Measurements from ENCODE around the gene VIPR2. TPM values are rescaled to one million over a fixed set of nuclear protein-coding genes. Genes with fewer than 3 reads are reported as not detected.

VIPR2 gene
- total RNA-seq, 4 donors from 2014 or later, result 0.32 to 0.34 (median 0.32) TPM; not detected in 1

GRCh38 chr7:159115601-159116501 lies 28.8 kb downstream of the VIPR2 start:
- DNase-seq (ENCODE audit: low spot score in 2 of 2), result no peak
- TF ChIP-seq CTCF (IDR thresholded peaks at IDR 0.05) (no peak), POLR2A (IDR thresholded peaks at IDR 0.05) (no peak)
- intact Hi-C loops (cut with DNase I; ENCODE audit: low total_unique reads), result no loop called here
- 51 to 62% methylated on average over 16 to 19 of the region's 19 CpGs for WGBS, 2 donors
- H3K4me3 ChIP-seq (ENCODE audit: low read depth, poor library complexity, severe bottlenecking), result no peak overlapping the region

- TF ChIP-seq POLR2A (IDR thresholded peaks at IDR 0.05) (no peak), CTCF (IDR thresholded peaks at IDR 0.05) (no peak)
- DNase-seq (ENCODE audit: low spot score in 2 of 2), result no peak
- 26 to 35% methylated on average over 7 of the region's 7 CpGs for WGBS, 2 donors
- intact Hi-C loops (cut with DNase I; ENCODE audit: low total_unique reads), result no loop called here
- no peak overlapping the region for H3K4me3 ChIP-seq (ENCODE audit: low read depth, poor library complexity, severe bottlenecking)
These were observed 29.7 kb downstream of the VIPR2 start for GRCh38 chr7:159114981-159115380.

DNA sequence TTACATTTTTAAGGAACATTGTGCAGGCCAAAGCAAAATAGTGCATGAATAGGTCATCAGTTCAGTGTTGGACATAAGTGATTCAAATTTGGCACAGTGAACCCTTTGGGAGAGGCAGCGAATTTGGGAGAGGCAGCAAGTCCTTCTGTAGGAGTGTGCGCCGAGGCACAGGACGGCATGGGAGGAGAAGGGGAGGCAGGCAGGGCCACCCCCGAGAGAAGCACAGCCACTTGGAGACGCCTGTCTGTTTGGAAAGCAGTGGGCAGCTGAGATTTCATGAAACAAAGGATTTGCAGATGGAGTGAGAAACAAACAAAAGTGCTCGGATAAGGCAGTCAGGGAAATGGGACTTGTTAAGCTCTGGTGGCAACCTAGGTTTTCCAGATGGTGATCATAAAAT lies 30.6 kb downstream of the VIPR2 start:
- intact Hi-C loops (cut with DNase I; ENCODE audit: low total_unique reads), result no loop called here
- no peak for DNase-seq (ENCODE audit: low spot score in 2 of 2)
- TF ChIP-seq POLR2A (IDR thresholded peaks at IDR 0.05) (no peak), CTCF (IDR thresholded peaks at IDR 0.05) (no peak)
- no peak overlapping the region for H3K4me3 ChIP-seq (ENCODE audit: low read depth, poor library complexity, severe bottlenecking)
- 73 to 82% methylated on average over 7 of the region's 7 CpGs for WGBS, 2 donors

DNA sequence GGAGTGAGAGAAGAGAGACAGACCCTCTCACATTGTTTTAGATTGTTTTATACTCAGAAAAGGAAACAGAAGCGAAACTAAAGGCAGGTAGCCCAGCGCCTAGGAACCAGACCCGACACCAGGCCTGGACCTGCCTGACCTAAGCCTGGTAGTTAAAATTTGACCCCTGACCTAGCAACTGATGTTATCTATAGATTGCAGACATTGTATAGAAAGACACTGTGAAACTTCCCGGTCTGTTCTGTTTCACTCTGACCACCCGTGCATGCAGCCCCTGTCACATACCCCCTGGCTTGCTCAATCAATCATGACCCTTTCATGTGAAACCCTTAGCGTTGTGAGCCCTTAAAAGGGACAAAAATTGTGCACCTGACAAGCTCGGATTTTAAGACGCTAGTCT lies 31.6 kb downstream of the VIPR2 start:
- no peak for TF ChIP-seq POLR2A (IDR thresholded peaks at IDR 0.05)
- no peak for TF ChIP-seq CTCF (IDR thresholded peaks at IDR 0.05)
- no peak overlapping the region for H3K4me3 ChIP-seq (ENCODE audit: low read depth, poor library complexity, severe bottlenecking)
- no peak for DNase-seq (ENCODE audit: low spot score in 2 of 2)
- 73 to 80% methylated on average over 8 of the region's 8 CpGs for WGBS, 2 donors
- intact Hi-C loops (cut with DNase I; ENCODE audit: low total_unique reads), result no loop called here

GRCh38 chr7:159112136-159113011 lies 32.3 kb downstream of the VIPR2 start:
- no peak for TF ChIP-seq CTCF (IDR thresholded peaks at IDR 0.05)
- TF ChIP-seq POLR2A (IDR thresholded peaks at IDR 0.05), result no peak
- no peak for DNase-seq (ENCODE audit: low spot score in 2 of 2)
- intact Hi-C loops (cut with DNase I; ENCODE audit: low total_unique reads), result no loop called here
- no peak overlapping the region for H3K4me3 ChIP-seq (ENCODE audit: low read depth, poor library complexity, severe bottlenecking)
- 64 to 75% methylated on average over 40 to 48 of the region's 48 CpGs for WGBS, 2 donors
